GM21423 (cell line): ENCODE data around the gene IL17C.

Source experiments
- ATAC-seq: cut with Tn5 transposase; IDR thresholded peaks from one replicate; pipeline ENCODE4 v1.9.1; 2021; ENCODE audit warnings: mild to moderate bottlenecking, moderate library complexity; ENCODE audit not compliant: unreplicated experiment

IL17C gene

DNA sequence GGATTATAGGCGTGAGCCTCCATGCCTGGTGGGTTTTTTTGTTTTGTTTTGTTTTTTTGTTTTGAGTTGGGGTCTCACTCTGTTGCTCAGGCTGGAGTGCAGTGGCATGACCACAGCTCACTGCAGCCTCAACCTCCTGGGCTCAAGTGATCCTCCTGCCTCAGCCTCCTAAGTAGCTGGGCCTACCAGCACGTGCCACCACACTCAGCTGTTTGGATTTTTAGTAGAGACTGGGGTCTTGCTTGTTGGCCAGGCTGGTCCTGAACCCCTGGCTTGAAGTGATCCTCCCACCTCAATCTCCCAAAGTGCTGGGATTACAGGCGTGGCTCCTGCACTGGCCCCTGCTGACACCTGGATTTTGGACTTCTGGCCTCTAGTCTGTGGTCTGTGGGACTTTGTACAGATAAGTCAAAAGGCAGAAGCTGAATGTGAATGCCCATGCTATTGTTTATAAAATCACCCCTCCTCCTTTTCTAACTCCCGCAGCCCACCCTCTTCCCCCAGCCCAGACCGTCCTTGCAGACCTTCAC, 42.2 kb downstream of the IL17C start:
- ATAC-seq: no peak

DNA sequence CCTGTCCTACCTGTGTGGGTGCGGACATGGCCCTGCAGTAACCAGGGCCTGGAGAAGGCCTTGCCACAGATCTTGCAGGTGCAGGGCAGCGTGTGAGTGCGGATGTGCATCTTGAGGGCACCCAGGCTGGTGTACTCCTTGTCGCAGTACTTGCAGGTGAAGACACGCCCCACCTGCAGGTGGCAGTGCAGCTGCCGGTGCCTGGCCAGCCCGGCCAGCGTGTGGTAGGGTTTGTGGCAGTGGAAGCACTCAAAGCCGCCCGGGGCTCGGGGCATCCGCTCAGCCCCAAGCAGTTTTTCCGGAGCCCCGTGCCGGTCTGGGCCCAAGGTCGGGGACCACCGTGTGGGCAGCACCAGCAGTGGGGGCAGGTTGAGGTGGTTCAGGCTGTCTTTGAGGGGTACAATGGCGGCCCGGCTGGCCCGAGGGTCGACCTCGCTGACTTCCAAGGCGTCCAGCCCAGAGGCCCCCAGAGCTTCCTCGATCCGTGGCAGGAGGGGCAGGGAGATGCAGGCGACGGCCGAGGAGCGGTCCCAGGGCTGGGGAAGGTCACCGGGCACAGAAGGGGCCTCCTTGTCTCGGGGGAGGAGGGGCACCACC, 42.8 kb downstream of the IL17C start:
- ATAC-seq: no peak

DNA sequence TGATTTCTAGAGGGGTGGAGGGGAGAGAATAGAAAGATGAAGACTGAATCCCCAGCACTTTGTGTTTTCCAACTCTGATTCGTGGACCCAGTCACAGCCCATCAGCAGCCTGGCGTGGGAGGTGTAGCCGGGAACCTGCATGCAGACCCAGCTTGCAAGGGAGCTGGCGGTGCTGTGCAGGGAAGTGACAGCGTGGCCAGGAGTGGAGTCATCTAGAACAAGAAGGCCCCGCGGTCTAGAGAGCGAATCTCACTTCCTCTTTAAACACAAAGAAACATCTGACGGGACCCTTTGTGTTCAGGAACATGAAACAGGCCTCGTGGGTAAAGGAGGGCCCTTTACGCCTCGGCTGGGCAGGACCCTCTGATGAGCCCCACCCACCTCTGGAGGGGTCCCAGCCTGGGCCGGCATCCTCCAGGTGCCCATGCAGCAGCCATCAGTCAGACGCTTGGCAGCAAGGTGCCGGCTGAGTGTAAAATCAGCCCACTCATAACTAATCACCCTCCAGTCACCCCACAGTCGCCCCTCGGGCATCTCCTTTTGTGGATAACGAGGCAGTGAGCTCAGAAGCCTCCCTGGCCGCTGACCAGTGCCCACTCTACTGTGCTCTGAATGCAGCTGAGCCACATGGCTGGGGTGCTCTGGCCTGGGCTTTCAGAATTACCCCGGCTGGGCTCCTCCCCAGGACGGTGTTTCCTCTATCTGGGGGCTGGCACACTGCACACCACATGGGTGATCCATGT, 43.5 kb downstream of the IL17C start:
- peak; percentile 65 for ATAC-seq

DNA sequence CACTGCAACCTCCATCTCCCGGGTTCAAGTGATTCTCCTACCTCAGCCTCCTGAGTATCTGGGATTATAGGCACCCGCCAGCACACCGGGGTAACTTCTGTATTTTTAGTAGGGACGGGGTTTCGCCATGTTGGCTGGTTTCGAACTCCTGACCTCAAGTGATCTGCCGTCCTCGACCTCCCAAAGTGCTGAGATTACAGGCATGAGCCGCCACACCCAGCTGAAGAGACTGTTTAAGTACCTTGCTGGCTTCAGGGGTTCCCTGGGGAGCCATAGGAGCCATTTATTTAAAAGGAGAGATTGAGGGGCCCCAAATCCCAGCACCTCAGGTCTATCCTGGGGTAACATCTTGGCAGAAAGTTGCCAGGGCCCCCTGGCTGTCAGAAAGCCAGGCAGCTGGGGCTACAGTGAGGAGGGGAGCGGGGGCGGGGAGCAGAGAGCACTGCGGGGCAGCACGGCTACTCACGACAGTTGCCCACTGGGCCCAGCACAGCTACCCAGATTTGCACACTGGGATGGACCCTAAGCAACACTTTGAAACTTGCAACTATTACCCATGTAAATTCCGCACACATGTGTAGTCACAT, 46.3 kb downstream of the IL17C start:
- no peak for ATAC-seq

DNA sequence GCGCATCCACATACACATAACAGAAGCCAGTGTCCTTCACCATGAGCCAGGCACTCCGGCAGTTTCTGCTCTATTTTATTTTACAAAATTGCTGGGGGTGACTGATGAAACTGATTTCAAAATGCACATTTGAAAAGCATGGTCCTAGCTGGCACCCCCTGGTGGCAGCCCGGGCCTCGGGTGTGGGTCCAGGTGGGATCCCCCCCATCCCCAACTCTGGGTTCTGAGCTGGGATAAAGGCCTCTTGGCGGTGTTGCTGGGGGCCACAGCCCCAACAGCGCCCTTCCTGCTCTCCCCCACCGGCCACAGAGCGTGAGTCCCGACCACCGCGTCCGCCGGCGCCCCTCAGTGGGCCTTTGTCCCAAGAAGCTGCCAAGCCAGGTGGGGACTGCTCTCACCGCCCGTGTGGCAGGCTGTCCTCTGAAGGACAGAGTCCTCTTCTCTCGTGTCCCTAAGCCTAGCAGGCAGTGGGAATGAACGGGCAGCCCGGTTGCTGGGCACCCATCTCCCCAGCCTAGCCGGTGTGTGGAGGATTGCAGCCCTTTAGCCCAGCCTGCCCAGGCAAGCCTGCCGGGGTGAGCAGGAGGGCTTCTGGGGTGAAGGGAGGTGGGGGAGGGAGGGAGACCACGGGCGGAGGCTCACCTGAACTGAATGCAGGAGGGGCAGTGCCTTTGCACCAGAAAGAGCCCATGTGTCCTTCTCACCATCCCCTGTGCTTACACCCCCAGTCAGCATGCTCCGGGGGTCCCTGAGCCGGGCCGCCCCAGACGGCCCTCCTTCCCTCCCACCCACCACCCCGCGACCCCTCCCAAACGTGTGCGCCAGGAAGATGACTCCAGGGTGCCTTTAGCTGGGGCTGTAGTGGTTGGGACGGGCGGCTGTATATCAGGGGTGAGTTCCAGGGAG, 47.0 kb downstream of the IL17C start:
- no peak for ATAC-seq

DNA sequence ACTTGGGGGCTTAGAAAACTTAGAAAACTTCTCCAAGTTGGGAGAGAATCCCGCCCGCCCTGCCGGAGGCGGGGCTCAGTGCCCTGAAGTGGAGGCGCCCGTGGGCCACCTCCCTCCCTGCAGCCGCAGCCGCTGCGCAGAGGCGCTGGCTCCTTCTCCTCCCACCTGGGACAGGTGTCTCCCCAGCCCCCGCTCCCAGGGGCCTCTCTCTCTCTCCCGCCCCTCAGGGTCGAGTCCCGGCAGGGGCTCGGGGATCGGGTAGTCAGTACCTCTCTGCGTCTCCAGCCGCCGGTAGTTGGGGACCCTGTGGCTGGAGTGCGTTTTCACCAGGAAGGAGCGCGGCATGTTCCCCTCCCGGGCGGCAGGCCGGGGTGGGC, 47.7 kb downstream of the IL17C start:
- peak; percentile 8 for ATAC-seq

DNA sequence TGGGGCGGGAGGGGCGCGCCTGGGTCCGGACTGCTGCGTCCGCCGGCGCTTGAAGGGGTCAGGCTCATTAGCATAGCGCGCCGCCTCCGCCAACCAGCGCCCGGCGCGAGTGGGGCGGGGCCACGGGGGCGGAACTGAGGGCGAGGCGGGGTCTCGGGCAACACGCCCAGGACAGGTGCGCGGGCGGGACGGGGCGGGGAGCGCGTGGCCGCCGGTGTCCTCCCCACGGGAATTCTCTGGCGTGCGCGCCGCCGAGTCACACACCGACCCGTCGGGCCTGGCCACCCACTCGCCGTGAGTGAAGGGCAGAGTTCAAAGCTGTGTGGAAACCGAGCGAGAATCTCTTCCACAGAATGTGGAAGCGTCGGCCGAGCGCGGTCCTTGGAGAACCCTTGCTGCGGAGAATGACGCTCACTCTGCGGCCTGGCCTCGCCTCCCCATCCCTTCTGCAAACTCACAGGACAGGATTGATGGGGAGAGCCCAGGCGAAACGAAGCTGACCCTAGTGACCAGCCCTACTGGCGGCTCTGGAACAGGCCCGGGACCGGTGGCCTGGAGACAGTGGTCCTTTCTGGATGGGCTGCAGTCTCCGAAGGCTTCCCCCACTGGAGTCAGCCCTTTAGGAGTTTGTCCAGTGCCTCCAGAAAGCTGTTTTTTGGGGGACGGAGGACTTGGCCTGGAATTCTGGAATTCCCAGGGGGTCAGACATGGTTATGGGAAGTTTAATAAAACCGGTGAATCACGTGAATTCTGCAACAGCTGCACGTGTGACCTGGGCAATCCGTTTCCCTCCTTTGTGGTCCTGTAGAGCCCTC, 48.3 kb downstream of the IL17C start, which contains the start of gene SNAI3:
Gene SNAI3 (minus strand): TSS at position 69 of the 815 bp plus-strand sequence. CDS start 101 bp downstream, outside the sequence.
- ATAC-seq: peak; percentile 61

DNA sequence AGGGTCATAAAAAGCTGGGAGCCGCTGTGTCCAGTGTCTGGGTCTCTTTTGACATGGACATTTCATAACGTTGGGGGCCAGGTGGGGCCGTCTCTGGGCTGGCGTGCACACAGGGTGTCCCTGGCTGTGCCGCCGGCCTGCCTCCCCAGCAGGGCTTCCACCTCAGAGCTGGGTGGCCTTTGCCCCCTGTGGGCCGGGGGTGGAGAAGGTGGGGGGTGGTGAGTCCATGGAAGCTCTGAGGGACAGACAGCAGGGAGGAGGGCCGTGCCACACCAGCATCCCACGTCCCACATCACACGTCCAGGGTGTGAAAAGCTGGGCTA, 48.8 kb downstream of the IL17C start:
- ATAC-seq: no peak

DNA sequence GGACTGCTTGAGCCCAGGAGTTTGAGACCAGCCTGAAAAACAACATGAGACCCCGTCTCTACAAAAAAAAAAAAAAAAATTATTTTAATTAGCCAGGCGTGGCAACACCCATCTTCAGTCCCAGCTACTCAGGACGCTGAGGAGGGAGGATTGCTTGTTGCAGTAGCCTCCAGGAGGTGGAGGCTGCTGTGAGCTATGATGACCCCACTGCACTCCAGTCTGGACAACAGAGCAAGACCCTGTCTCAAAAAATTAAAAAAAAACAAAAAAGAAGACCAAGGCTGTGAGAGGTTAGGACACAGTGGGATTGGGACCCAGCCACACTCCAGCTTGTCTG, 49.3 kb downstream of the IL17C start:
- ATAC-seq: no peak

DNA sequence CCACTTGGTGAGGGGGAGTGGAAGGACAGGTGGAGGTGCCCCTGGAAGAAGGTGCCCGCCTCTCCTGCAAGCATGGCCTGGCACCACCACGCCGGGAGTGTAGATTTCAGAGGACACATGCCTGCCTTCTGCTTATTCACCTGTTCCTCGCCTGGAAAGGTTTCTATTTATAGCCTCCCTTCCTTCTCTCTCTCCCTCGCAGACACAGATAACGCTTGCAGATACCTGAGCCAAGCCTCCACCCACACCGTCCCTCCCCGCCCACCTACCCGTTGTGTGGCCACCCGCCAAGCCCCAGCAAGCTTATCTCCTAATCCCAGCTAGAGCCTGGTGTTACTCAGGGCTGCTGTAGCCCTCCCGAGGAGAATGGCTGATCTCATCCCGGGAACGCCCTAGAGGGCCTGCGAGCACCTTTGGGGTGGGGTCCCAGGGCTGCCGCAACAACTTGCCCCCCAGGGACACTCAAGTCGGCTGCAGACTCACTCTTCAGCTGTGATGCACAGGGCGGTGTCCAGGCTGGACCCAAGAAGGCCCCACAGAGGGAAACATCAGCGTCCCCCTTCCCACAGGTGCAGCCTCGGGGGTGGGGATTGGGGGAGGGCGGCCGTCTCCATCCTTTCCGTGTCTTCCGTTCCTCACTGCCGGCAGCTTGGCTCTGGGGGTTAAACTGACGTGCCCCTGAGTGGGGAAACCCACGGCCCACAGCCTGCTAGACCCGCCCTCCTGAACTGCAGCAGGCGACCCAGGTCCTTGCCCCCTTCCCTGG, 49.8 kb downstream of the IL17C start:
- no peak for ATAC-seq
